HG03520 (cell line): ENCODE measurements around the gene HCFC2.
A peak's percentile ranks its signal among the peaks of the same experiment; 100 is the strongest.
"Not testable (repeated sequence)": the region's sequence is repeated elsewhere in the genome, so short reads cannot be mapped to it uniquely, and the experiment has no call there.

Experiments
- ATAC-seq: cut with Tn5 transposase; IDR thresholded peaks from one replicate; pipeline ENCODE4 v1.9.1; 2021; ENCODE audit warnings: mild to moderate bottlenecking, moderate library complexity; ENCODE audit not compliant: unreplicated experiment

HCFC2 gene

DNA sequence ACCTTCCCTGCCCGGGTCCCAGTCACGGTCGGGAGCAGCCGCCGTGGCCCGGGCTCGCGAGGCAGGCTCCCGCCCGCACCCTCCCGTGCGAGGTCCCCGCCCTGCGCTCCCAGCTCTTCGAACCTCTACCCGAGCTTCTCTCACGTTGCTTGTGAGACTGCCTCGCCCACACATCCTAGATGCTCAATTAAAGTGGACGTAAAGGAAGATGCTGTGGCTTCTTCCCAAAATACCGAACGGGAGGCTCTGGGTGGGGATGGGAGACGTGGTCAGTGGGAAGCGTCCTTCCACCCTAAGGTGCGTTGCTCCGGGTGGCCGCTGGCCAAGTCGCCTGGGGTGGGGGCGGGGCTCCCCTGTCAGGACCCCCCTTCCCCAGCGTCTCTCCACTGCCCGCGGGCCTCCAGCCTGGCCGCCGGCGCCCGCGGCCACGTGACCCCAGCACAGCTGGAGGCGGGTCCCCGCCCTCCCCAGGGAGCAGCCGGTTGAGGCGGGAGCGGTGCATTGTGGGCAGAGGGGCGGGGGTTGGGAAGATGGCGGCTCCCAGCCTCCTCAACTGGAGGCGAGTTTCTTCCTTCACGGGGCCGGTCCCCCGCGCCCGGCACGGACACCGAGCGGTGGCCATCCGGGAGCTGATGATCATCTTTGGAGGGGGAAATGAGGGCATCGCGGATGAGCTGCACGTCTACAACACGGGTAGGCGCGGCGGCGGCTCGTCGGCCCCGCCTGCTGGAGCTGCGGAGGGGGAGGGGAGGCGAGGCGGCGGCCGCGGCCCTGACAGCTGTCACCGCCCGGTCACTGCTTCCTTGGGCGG, at the start of gene HCFC2:
TSS of gene HCFC2 (plus strand) at position 501 of the 811 bp plus-strand sequence. CDS start at position 531, 30 bp downstream.
- ATAC-seq = peak; percentile 77

DNA sequence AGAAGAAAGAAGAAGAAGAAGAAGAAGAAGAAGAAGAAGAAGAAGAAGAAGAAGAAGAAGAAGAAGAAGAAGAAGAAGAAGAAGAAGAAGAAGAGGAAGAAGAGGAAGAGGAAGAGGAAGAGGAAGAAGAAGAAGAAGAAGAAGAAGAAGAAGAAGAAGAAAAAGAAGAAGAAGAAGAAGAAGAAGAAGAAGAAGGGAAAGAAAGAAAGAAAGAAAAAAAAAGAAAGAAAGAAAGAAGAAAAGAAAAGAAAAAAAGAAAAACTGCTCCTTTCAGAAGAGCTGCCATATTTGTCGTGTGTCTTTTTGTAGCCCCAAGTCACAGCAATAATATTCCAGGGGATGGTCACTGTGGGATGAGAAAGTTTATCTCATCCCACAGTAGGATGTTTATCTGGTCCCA, 42.5 kb upstream of the HCFC2 start:
- ATAC-seq = not testable (repeated sequence)

DNA sequence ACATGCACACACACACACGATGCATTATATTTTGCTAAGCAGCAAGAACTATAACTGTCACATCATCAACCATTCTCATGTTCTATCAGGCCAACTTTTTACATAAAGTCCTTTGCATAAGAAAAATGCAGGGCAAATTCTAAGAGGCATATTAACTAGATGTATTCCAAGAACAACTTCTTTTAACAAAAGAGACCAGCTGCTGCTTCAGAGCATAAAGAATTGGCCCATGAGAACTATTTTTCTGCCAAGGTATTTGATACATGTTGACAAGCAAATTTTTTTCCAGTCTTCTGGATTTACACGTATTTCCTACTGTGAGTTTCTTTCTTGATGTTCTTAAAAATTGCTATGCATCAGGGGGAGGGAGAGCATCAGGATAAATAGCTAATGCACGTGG, 41.5 kb upstream of the HCFC2 start:
- ATAC-seq = no peak

DNA sequence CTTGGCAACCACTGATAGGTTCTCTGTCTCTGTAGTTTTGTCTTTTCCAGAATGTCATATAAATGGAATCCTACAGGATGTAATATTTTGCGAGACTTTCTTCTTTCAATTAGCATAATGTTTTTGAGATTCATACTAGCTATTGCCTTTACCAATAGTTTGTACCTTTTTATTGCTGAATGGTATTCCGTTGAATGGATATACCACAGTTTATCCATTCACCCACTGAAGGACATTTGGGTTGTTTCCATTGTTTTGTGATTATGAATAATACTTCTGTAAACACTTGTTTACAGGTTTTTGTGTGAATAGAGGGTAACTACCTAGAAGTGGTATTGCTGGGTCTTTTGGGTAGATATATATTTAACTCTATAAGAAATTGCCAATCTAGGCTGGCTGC, 40.6 kb upstream of the HCFC2 start:
- ATAC-seq = no peak

DNA sequence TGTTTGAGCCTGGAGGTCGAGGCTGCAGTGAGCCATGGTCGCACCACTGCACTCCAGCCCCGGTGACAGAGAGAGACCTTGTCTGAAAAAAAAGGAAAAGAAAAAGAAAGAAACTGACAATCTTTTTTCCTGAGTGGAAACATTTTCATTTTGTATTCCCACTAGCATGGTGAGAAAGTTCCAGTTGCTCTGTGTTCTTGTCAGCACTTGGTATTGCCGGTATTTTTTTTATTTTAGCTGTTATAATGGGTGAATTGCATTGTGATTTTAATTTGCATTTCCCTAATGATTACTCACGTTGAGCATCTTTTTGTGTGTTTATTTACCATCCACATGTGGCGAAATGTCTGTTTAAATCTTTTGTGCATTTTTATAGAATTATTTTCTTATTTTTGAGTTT, 40.0 kb upstream of the HCFC2 start:
- ATAC-seq = no peak

DNA sequence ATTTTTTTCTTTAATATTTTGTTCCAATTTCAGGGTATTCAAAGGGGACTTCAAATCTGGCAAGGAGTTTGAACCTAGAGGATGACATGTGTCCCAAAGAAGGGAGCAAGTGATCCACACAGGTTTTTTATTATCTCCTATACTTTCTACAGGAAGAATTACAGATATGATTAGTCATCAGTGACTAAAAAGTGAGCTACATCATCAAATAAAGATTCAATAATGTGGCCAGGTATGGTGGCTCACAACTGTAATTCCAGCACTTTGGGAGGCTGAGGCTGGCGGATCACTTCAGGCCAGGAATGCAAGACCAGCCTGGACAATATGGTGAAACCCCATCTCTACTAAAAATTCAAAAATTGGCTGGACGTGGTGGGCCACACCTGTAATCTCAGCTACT, 38.6 kb upstream of the HCFC2 start:
- ATAC-seq = no peak

DNA sequence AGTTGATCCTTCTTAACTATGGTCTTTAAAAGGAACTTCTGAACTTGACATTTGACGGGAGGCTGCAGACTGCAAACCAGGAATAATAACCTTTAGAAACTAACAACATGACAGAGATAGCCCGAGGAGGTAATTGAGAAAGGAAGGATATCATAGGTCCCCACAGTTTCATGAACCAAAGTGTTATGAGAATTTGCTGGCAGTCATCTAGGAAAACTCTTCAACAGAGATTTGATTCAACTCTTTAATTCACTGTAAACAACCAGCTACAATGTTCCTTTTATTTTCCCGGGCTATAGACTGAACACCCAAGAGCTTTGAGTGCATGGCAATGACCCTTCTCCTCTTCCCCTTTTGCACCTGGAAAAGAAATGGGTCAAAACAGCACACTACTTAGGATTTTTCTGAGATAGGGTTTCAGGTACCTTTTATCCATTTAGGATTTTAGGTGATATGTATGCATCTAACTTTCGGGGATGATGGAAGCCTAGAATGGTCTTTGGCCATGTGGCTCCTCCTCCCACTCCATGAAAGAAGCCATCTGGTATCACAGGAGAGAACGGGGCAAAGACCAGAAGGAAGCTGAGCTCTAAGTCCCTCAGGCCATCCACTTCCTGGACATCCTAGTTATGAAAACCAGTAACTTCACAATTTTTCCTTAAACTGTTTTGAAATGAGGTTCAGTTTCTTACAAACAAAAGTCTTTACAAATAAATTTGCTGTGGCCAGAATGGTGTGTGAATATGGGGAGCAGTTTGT, 37.3 kb upstream of the HCFC2 start:
- no peak for ATAC-seq

DNA sequence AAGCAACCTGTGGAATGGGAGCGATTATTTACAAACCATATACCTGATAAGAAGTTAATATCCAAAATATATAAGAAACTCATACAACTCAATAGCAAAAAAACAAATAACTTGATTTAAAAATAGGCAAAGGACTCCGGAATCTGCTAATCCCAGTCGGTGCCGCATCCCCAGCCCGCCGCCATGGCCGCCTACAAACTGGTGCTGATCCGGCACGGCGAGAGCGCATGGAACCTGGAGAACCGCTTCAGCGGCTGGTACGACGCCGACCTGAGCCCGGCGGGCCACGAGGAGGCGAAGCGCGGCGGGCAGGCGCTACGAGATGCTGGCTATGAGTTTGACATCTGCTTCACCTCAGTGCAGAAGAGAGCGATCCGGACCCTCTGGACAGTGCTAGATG, 33.7 kb upstream of the HCFC2 start:
- ATAC-seq = not testable (repeated sequence)

DNA sequence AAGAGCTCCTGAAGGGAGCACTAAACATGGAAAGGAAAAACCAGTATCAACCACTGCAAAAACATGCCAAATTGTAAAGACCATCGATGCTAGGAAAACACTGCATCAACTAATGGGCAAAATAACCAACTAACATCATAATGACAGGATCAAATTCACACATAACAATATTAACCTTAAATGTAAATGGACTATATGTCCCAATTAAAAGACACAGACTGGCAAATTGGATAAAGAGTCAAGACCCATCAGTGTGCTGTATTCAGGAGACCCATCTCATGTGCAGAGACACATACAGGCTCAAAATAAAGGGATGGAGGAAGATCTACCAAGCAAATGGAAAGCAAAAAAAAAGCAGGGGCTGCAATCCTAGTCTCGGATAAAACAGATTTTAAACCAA, 28.2 kb upstream of the HCFC2 start:
- not testable (repeated sequence) for ATAC-seq

DNA sequence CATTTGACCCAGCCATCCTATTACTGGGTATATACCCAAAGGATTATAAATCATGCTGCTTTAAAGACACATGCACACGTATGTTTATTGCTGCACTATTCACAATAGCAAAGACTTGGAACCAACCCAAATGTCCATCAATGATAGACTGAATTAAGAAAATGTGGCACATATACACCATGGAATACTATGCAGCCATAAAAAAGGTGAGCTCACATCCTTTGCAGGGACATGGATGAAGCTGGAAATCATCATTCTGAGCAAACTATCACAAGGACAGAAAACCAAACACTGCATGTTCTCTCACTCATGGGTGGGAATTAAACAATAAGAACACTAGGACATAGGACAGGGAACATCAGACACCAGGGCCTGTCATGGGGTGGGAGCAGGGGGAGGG, 24.6 kb upstream of the HCFC2 start:
- not testable (repeated sequence) for ATAC-seq

DNA sequence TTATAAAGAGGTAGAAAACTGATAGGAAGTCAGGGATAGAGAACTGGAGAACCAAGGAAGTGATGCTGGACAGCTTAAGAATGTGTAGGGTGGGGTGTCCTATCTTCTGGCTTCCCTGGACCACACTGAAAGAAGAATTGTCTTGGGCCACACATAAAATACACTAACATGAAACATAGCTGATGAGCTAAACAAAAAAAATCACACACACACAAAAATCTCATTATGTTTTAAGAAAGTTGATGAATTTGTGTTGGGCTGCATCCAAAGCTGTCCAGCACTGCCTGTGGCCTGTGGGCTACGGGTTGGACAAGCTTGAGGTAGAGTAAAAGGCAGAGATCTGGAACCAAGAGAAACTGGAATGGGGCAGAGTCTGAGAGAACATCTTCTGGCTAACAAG, 21.8 kb upstream of the HCFC2 start:
- ATAC-seq = no peak

DNA sequence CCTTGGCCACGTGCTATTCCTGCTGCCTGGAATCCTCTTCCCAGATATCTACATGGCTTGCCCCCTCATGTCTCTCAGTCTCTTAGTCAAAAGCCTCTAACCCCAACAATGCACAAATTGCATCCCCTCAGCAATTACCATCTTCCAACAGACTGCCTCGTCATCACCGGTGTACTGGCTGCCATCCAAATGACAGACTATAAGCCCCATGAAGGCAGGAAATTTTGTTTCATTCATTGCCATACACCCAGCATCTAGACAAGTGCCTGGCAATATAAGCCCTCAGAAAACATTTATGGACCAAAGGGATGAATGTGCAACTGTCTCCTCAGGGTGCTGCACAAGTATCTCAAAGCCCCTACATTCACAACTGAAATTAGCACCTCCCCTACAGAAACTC, 20.2 kb upstream of the HCFC2 start:
- ATAC-seq = no peak

DNA sequence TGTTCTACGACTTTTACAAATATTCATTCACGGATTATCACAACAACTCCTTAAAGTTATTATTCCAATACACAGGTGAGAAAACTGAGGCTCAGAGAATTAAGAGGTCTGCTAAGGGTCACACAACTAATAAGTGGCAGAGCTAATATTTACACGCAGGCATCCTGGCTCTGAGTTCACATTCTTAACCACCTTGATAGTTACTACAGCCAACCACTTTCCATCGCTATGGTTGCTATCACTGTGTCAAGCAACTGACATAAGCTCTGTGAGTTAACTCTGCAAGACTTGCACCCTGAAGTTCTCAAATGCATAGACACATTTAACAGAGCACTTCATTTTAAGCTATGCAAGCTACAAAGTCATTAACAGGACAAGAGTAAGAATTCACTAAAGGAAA, 18.0 kb upstream of the HCFC2 start:
- ATAC-seq = no peak

DNA sequence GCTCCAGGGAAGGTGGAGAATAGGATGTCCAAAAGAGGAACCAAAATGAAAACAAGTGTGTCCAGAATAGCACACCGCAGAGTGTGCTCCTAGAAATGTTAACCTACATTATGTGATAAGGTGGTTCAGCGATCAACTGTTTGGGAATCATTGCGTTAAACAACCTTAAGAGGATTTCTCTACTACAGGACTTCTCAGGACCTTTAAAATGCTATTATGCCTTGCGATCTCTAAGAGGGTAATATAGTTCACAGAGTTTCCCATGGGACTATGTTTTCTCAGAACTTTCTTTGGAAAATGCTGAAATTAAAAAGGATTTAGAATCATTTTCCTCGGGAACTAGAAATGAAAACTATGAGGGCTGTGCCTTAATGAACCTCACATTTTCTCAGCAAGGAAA, 16.2 kb upstream of the HCFC2 start:
- ATAC-seq = no peak

DNA sequence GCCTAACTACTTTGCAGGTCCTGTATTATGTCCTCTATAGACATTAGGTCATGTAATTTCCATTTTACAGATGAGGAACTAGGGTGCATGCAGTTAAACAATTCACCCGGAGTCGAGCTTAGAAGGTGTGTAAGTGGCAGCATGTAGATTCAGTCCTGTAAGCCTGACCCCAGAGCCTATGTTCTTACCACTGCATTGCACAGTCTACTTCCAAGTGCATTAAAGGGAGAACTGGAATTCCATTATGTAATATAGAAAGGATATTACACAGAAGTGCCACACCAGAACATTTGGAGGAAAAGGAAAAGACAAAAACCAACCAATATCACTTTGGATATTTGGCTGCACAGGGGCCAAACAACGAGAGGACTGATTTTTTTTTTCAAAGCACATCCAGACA, 15.5 kb upstream of the HCFC2 start:
- ATAC-seq = no peak

DNA sequence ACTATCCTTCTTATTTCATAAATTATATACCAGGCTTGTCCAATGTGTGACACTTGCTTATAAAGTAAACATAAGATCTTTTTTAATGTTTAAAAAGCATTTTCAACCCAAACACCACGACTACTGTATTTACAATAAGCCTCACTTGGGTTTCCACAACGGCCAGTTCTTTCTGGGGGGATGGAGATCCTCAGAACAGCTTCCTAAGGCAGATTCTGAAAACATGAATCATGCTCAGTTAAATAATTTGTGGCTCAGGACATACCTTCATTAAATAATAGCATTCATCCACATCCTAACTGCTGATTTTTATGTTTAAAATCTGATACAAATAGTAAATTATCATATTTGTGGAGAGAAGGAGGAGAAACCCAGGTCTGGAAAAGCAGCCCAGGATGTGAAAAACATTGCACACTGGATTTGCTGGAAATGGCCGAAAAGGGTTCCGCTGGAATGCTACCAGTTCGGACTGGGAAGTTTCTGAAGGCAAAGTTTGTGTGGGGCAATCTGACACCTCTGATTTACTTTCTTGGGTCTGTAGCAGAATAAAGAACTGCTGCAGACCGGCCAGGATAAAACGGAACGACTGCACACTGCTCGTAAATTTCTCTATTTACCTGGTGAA, 14.9 kb upstream of the HCFC2 start:
- no peak for ATAC-seq

DNA sequence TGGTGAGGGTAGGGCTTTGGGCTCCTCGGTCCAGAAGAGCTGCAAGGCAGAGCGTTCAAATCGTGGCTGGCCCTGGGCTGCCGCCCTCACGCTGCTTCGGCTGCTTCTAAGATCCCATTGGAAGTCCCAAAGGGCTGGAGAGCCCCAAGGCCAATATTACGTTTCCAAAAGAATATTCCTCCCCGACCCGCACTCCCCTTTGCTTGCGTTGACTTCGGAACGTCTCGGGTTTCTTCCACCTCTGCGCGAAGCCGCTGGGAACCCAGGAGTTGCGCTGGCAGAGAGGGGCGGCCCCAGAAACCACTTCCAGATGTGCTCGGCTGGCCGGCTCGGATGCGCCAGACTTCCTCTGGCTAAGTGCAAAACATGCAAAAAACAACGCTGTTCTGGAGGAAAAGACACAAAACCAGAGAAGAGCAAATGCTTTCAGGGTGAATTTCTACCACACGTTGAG, 14.4 kb upstream of the HCFC2 start, which contains the start of gene GLT8D2:
TSS of gene GLT8D2 (minus strand) at position 285 of the 454 bp plus-strand sequence. CDS start 30,539 bp downstream, outside the sequence.
- no peak for ATAC-seq

DNA sequence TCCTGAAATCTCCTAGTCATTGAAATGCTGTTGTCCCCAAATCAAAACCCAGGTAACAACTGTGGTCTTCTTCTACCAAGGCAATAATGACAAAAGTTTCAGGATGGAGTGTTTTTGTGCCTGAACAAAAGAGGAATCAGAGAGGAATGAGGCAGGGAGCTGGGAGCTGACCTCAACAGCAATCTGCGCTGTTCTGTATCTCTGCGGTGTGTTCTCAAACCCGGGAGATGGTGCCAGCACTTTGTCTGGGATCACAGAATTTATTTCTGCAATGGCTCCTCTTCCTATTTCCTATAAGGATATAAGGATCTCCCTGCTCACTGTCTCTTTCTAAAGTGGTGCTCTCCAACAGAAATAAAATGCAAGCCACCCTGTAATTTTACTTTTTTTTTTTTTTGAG, 13.9 kb upstream of the HCFC2 start:
- no peak for ATAC-seq

DNA sequence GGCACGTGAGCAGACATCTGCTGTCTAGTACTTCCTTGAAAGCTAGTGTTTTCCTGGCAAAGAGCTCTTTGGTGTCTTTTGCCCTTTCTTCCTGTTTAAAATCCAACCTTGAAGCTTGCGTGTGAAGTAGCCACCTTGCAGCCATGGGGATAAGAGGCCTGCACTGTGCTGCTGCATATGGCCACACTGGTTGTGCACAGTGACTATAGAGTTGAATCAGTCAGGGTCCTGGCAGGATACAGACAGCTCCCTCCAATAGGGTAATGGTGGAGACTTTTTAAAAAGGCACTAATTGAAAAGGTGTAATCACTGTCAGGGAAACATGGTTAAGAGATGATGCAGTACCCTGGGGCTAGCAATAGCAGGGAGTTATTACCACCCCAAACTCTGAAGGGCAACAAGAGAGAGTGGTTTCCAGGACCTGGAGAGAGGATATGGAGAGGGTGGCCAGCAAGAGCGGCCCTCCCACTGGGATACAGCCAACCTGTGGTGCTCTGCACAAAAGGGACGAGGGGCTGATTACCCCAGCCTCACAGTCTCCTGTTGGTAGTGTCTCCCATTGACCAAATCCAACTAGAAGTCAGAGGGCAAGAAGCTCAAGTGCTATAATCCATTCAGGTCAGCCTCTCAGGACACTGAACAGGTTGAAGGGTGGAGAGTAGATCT, 9.5 kb upstream of the HCFC2 start:
- no peak for ATAC-seq

DNA sequence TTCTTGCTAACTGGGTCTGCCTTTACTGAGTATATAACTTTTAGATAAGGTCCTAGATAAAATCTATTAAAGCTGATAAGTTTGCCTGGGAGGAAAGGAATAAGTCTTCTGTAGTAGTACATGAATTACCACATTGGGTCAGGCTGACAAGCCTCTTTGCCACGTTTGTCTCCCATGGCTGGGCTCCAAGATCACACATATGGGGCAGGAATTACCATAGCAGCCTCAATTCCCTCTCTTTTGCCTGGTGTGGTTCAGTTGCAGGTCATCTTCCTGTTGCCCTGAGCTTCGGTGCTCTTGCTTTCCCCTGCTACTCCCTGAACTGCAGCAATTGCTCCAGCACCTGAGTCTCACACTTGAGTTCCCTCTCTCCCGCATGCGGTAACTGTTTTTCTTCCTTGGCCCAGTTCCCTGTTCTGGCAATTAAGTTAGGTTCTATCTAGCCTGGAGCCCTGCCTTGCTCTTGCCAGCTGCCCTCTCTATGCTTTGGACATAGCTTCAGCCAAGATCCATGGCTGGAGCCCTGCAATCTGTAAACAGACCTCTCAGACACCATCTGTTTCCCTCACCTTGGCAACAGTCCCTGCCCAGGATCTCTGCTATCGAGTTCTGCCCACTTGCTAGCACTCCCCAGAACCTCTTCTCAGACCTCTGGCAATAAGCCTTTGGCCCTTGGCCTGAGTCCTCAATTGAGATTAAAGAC, 8.5 kb upstream of the HCFC2 start:
- ATAC-seq = no peak
